Fibroblast of villous mesenchyme (primary cell): ENCODE measurements around the gene PBLD. TPM values are rescaled to one million over a fixed set of nuclear protein-coding genes. Genes with fewer than 3 reads are reported as not detected.

ENCODE experiments used
- DNase-seq: peaks from one replicate; pipeline ENCODE4 v3.0.0-alpha.2; 2010; ENCODE audit warnings: low read depth
- H3K4me3 ChIP-seq: 2 replicates; pipeline ENCODE4 v1.5.1; 2011; ENCODE audit warnings: low read depth, mild to moderate bottlenecking, low read length
- CTCF ChIP-seq: IDR thresholded peaks from 2 replicates; pipeline ENCODE4 v1.5.1; 2012; ENCODE audit warnings: low read depth, mild to moderate bottlenecking, low read length; ENCODE audit not compliant: insufficient read depth
- total RNA-seq: library from RNA; depleted of rRNA; stranded (reverse); fragments of >200 nt; gene quantifications from 2 replicates; pipeline ENCODE4 v1.2.3, GENCODE V29; 2012

PBLD gene
- total RNA-seq, 1 donor: 9.1 TPM

GRCh38 chr10:68276224-68276623 is 56.5 kb downstream of the PBLD start:
- TF ChIP-seq CTCF: no peak
- no peak overlapping the region for H3K4me3 ChIP-seq
- DNase-seq: no peak

GRCh38 chr10:68275600-68276126 is 57.1 kb downstream of the PBLD start:
- no peak for TF ChIP-seq CTCF
- no peak overlapping the region for H3K4me3 ChIP-seq
- no peak for DNase-seq

GRCh38 chr10:68272833-68273232 is 59.9 kb downstream of the PBLD start:
- no peak overlapping the region for H3K4me3 ChIP-seq
- no peak for TF ChIP-seq CTCF
- no peak for DNase-seq

- peak; percentile 10 for DNase-seq
- no peak for TF ChIP-seq CTCF
- no peak overlapping the region for H3K4me3 ChIP-seq
Measured at GRCh38 chr10:68271196-68271882, 61.4 kb downstream of the PBLD start.

GRCh38 chr10:68269562-68270290 is 63.0 kb downstream of the PBLD start:
- TF ChIP-seq CTCF: no peak
- H3K4me3 ChIP-seq: no peak overlapping the region
- no peak for DNase-seq

- H3K4me3 ChIP-seq: no peak overlapping the region
- no peak for DNase-seq
- TF ChIP-seq CTCF: no peak
Measured at GRCh38 chr10:68261132-68261856, 71.4 kb downstream of the PBLD start.
